Stimulated activated CD4-positive, alpha-beta T cell treated with anti-CD3 and anti-CD28 coated beads, Interleukin-4, amount 100 ng/mL, for 1 hour (primary cell): Measurements from ENCODE around the gene OTULIN.

Experiments used
- DNase-seq: peaks from one replicate; pipeline ENCODE4 v3.0.0-alpha.2; 2020

The OTULIN gene

DNA sequence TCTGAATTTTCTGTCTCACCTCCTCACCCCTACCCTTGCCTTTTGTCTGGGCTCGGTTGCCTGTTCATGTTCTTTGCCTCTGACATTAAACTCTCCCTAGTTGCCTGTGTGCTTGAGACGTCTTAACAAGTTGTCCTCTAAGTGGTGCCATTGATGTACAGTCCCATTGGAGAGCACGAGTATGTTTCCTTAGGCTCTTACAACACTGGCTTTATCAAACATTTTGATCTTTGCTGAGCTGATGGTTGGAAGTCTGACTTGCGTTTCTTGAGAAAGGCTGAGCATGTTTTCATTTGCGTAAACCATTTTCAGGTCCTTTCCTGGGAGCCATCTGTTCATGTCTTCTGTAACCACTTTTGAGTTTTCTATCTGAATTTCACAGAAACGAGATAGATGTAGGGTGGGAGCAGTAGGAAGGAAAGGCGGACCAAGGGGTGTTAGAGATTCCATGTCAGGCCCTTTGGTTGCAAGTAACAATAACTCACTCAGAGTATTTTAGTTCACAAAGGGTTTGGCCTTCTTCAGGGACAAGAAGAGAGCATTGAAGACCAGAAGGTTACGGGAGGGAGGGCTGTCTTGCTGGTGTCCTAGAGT lies 35.4 kb downstream of the OTULIN start:
- no peak for DNase-seq

GRCh38 chr5:14700478-14701436 lies 36.2 kb downstream of the OTULIN start:
- DNase-seq = no peak

GRCh38 chr5:14701556-14701955 lies 37.0 kb downstream of the OTULIN start:
- no peak for DNase-seq

DNA sequence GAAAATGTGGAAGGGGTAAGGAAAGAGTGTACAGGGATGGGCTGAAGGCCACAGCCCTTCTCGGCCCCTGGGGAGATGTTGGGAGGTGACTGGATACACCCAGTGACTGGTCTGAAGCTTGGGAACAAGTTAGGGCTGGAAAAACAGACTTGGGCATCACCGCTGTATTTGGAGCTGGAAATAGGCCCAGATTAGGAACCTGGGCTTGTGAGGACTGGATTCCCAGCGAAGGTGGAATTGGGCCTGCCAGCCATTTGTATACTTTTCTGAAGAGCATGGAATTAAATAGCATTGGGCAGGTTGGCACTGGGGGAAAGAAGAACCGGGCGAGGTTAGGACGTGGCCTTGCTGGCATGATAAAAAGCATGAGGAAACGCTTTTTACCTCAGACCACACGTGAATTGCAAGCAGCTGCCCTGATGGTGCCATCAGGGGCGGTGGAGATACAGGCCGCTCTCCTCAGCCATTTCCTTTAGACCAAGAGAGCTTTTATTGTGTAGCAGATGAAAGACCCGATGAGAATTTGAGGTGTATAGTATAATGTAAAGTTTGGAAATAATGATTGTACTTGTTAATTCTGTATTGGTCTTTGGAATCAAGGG lies 37.8 kb downstream of the OTULIN start:
- no peak for DNase-seq

GRCh38 chr5:14705556-14705955 lies 41.0 kb downstream of the OTULIN start:
- DNase-seq = no peak

- no peak for DNase-seq
Observed at GRCh38 chr5:14706615-14707021, 42.1 kb downstream of the OTULIN start.

DNA sequence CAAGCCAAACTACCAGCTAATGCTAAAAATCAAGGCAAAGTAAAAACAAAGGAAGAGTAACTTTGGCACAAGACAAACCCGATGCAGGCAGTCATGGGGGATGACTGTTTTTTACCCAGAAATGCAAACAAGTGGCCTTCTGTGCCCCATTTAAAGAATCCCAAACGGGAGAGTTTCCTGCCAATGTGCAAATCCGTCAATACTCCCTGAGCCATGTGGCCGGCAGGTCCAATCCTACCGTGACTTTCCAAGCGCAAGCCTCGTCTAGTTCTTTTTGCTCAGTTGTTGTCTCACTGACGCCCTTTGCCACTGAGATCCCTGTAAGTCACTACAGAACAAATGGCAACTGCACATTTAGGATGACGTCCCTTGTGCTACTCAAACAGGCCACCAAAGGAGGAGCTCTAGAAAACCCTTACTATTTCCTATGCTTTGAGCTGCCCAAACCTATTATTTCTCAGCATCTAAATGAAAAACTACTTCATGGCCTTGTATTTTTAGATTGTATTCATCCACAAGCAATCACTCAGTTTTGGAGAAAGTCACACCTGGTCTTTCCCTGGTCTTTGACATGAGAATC lies 43.4 kb downstream of the OTULIN start:
- no peak for DNase-seq

GRCh38 chr5:14708551-14708950 lies 44.0 kb downstream of the OTULIN start:
- DNase-seq = no peak

- no peak for DNase-seq
Observed at GRCh38 chr5:14710313-14710994, 45.9 kb downstream of the OTULIN start.

DNA sequence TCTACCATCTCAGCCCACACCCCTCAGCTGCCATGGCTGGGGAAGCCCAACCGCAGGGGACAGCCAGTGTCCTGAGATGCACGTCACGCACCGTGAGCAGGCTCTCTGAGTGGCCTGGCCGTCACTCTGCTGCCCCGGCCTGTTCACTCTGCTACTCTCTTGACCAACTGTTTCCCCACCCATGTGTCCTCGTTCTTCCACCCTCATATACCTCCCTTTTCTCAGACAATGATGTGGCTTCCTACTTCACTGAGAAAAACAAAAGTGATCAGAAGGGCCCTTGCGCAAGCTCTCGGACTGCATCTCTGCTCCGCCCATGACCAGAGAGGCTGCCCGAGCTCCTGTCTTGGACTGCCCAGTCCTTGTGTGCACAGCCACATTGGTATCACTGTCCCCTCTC lies 47.6 kb downstream of the OTULIN start:
- DNase-seq = no peak

- DNase-seq = no peak
Observed at GRCh38 chr5:14712666-14713065, 48.1 kb downstream of the OTULIN start.

DNA sequence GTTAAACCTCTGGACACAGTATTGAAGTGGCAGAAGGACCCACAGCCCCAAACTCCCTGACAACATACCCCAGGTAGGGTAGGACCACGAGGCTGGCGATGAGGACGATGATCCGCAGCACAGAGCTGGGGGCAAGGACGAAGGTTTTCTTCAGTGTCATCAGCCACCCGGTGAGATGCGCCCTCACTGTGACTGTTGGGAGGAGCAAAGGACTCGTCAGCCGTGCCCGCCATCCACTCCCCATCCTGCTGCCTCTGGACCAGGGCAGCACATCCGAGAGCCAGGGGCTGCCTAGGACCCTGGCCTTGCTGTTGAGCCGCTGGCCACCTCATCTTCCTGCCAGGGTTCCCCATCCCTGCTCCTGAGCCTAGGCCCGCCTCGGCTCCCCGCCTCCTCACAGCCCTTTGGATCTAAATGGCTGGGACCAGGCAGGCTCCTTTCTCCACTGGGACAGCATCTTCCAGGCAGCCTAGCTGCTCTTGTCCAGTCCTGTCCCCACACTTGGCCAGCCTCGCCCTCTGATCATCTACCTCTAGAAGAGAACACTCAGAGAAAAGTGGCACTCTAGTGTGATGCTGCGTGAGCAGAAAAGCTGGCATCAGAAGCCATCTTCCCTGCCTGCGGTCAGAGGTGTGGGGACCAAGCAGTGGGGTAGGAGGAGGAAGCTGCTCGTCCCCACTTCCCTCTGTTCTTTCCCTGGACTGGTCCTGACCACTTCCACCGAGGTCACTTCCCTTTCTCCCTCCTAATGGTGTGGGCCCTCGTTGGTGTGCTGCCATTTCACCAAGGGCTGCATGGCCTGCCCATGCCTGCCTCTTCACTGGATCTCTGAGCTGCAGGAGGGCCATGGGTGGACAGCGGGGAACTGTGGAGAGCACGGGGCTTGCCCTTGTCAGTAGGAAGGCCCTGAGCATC lies 49.2 kb downstream of the OTULIN start:
- no peak for DNase-seq

- no peak for DNase-seq
Observed at GRCh38 chr5:14714706-14715105, 50.2 kb downstream of the OTULIN start.

DNA sequence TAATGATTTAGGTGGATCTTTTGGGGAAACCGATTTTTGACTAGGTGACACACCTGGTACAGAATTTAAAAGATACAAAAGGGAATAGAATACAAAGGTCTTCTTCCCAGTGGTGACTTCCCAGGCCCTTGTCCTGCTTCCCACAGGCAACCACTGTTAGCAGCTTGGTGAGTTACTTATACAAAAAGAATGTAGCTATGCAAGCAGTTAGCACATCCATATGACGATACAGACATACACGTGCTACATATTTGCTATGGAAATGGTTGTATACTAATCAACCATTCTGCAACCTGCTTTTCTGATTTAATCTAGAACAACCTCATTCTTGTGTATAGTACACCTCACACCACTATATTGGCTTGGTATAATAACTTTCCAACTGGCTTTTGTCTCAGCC lies 51.0 kb downstream of the OTULIN start:
- no peak for DNase-seq

- no peak for DNase-seq
Observed at GRCh38 chr5:14716755-14717752, 52.5 kb downstream of the OTULIN start.

- DNase-seq = no peak
Observed at GRCh38 chr5:14718778-14719177, 54.3 kb downstream of the OTULIN start.

- DNase-seq = no peak
Observed at GRCh38 chr5:14720236-14720923, 55.9 kb downstream of the OTULIN start.

GRCh38 chr5:14721990-14722656 lies 57.6 kb downstream of the OTULIN start:
- DNase-seq = no peak

DNA sequence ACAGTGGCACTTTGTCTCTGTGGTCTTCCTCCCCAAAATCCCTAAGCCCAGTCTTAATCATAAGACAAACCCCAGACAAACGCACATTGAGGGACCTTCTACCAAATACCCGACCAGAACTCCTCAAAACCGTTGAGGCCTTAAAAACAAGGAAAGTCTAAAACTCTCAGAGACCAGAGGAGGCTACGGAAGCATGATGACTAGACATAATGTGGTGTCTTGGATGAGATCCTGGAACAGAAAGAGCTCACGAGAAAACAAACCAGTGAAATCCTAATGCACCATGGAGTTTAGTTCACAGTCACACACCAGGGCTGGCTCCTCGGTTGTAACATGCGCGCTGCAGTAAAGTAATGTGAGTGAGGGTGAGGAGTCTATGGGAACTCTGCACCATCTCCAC lies 58.4 kb downstream of the OTULIN start:
- no peak for DNase-seq
